HUES64 (cell line): ENCODE data around the gene CLIP1.

Source experiments
- H3K27ac ChIP-seq: 2 replicates; pipeline ENCODE4 v1.7.0; 2013; ENCODE audit warnings: low read depth, low read length, inconsistent platforms
- H3K27me3 ChIP-seq: 2 replicates; pipeline ENCODE4 v1.6.1; 2013; ENCODE audit warnings: mild to moderate bottlenecking, low read length; ENCODE audit not compliant: insufficient read depth
- H3K36me3 ChIP-seq: 2 replicates; pipeline ENCODE4 v1.6.1; 2013; ENCODE audit warnings: mild to moderate bottlenecking, low read length; ENCODE audit not compliant: insufficient read depth
- H3K4me1 ChIP-seq: 2 replicates; pipeline ENCODE4 v1.6.1; 2013; ENCODE audit warnings: mild to moderate bottlenecking, low read length, moderate library complexity; ENCODE audit not compliant: insufficient read depth
- H3K4me3 ChIP-seq: 2 replicates; pipeline ENCODE4 v1.5.1; 2013; ENCODE audit warnings: mild to moderate bottlenecking, low read length, moderate library complexity
- H3K9ac ChIP-seq: 2 replicates; pipeline ENCODE4 v1.6.1; 2013; ENCODE audit warnings: mild to moderate bottlenecking, low read depth, low read length
- H3K9me3 ChIP-seq: 2 replicates; pipeline ENCODE4 v1.6.1; 2013; ENCODE audit warnings: low read depth, low read length; ENCODE audit not compliant: insufficient read depth
- WGBS: fragments of 150-250, 120-280 bp; methylation state at CpG from one replicate; pipeline ENCODE4 v1.1.7; 2013; ENCODE audit warnings: missing lambda C conversion rate; 5-methylcytosine and 5-hydroxymethylcytosine counted together

Gene CLIP1

DNA sequence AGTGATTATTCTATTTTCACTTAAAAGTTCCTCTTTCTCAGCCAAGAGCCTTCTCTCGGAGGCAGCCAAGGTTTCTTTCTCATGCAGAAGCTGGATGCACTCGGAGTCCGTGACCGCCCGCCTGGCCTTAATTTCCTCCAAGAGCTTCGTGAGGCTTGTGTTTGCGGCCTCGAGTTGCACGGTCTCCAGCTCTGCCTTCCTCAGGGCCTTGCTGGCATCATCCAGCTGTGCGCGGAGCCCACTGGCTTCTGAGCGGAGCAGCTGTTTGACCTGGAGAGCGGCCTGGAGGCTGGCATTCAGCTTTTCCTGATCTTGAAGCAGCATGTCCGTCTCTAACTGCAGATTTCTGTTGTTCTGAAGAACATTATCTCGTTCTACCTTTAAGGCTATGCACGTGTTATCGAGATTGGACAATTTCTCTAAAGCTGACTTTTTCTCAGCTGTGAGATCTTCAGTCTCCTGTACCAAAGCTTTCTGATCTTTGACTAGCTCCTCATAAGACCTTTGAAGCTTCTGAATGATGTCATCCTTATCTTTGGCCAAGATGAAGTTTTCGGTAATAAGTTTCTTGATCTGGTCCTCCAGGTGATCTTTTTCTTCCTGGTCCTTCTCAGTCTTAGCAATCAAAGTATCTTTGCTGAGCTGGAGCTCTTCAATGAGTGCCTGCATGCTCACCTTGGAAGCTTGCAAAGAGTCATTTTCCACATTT lies 99.0 kb downstream of the CLIP1 start:
- no peaks in the 10 kb centered on the region for H3K27me3 ChIP-seq
- WGBS: 94% methylated on average over 18 of the region's 18 CpGs

DNA sequence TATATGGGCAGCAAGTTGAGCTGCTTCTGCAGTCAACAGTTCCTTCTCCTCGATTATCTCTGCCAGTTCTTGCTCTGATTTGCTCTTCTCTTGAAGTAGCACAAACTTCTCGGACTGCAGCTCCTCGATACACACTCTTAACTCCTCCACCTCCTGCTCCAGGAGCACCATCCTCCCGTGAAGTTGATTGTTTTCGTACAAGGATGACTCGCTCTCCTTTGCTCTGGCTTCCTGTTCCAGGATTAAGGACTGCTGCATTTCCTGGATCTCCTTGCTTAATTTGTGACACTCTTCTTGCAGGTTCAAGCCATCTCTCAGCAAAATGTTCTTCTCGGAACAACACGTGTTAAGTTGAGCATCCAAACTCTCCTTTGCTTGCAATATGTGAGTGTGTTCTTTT lies 100.0 kb downstream of the CLIP1 start:
- no peak overlapping the region for H3K4me3 ChIP-seq
- no peaks in the 10 kb centered on the region for H3K27me3 ChIP-seq
- H3K9ac ChIP-seq: no peak overlapping the region
- 92% methylated on average over 8 of the region's 8 CpGs for WGBS
- H3K9me3 ChIP-seq: no peaks in the 10 kb centered on the region
- H3K4me1 ChIP-seq: no peaks in the 10 kb centered on the region
- no peak overlapping the region for H3K27ac ChIP-seq
- peaks cover 50% of the 10 kb centered on the region; the same call in 1 of the 2 replicates for H3K36me3 ChIP-seq

More for the DNA sequence above, 99.0 kb downstream of the CLIP1 start:
- H3K9me3 ChIP-seq: no peaks in the 10 kb centered on the region
- H3K4me1 ChIP-seq: no peaks in the 10 kb centered on the region
- no peak overlapping the region for H3K9ac ChIP-seq
- H3K36me3 ChIP-seq: peaks cover 52% of the 10 kb centered on the region
- H3K27ac ChIP-seq: no peak overlapping the region
- no peak overlapping the region for H3K4me3 ChIP-seq

DNA sequence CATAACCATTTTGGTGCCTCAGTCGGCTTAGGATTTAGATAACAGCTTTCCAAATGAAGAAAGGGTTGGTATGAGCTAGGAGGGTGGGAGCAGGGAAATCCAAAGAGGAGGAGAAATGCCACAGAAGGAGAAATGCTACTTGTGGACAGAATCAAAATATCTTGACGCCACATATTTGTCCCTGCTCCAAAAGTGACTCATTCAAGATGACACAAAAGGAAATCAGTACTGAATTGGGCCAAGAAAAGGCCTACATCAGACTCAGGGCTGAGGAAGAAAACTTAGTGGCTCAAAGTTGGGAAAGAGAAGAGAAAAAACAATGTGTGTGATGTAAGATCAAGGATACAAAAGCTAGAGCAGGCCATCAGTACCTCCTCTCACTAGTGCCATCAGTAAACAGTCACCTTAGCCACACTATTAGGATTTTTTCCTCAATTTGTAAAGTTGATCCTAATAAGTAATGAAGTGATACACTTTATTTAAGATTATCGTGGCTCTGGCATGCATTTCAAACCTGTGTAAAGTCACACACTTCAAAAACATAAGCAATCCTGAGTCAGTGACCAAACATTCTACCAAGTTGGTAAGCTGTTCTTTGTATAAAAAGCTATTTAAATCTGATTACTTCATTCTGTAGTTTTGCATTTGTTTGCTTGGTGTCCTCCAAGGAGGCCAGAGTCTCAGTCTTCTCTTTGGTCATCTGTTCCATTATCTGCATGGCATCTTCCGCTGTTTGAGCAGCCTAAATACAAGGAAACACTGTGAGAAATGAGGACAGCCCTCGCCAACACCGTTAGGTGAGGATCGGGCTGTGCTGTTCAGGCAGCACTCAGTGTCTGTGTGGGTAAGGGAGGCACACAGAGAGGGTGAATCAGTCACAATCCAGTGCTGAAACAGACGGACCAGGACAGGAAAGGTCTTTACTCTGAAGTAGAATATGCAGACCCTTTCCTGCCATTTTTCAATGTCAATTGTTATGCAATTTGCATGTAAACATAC lies 103.6 kb downstream of the CLIP1 start:
- H3K9me3 ChIP-seq: no peaks in the 10 kb centered on the region
- H3K27ac ChIP-seq: no peak overlapping the region
- no peaks in the 10 kb centered on the region for H3K27me3 ChIP-seq
- no peak overlapping the region for H3K4me3 ChIP-seq
- H3K9ac ChIP-seq: no peak overlapping the region
- WGBS: 90% methylated on average over 7 of the region's 8 CpGs
- no peaks in the 10 kb centered on the region for H3K4me1 ChIP-seq
- peaks cover 46% of the 10 kb centered on the region; the same call in 1 of the 2 replicates for H3K36me3 ChIP-seq

DNA sequence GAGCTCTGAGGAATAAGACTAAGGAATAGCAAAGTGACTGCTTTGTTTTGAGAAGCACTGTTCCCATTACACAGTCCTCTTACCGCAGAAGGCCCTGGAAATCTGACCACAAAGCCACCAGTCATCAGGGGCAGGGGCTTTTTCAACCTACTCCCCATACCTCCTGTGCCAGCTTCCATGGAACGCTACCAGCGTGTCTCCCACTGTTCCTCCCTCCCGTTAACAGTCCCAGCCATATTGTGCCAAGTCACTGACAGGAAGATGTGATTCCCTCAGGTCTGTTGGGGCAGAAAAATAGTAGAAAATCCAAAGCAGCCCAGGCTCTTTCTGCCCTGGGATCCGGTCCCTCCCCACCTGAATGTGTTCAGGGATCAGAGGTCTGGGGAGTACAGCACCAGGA lies 109.5 kb downstream of the CLIP1 start:
- Histone ChIP-seq H3K4me3 (no peak overlapping the region), H3K9me3 (no peaks in the 10 kb centered on the region), H3K36me3 (peaks cover 32% of the 10 kb centered on the region; the same call in 1 of the 2 replicates), H3K4me1 (no peaks in the 10 kb centered on the region), H3K27ac (no peak overlapping the region), H3K9ac (no peak overlapping the region), H3K27me3 (no peaks in the 10 kb centered on the region)
- 95% methylated on average over 5 of the region's 5 CpGs for WGBS

DNA sequence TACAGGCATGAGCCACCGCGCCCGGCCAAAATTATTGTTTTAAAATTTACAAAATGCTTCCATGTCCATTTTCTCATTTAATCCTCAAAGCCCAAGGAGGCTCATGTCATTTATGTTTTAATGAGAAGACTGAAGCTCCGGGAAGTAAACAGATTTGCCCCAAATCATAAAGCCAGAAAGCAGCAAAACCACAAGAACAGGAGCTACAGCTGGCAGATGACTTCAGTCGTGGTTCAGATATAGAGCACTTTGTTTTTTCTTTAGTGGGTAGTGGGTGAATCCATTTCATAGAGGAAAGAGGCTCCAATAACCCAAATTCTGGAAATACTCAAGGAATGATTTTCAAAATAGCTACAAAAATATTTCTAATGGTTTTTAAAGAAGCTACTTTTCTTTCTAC lies 110.8 kb downstream of the CLIP1 start:
- Histone ChIP-seq H3K9me3 (no peaks in the 10 kb centered on the region), H3K36me3 (peaks cover 26% of the 10 kb centered on the region; the same call in 1 of the 2 replicates), H3K4me3 (no peak overlapping the region), H3K27ac (no peak overlapping the region), H3K27me3 (no peaks in the 10 kb centered on the region), H3K9ac (no peak overlapping the region), H3K4me1 (no peaks in the 10 kb centered on the region)
- WGBS: 98% methylated on average over 5 of the region's 5 CpGs

DNA sequence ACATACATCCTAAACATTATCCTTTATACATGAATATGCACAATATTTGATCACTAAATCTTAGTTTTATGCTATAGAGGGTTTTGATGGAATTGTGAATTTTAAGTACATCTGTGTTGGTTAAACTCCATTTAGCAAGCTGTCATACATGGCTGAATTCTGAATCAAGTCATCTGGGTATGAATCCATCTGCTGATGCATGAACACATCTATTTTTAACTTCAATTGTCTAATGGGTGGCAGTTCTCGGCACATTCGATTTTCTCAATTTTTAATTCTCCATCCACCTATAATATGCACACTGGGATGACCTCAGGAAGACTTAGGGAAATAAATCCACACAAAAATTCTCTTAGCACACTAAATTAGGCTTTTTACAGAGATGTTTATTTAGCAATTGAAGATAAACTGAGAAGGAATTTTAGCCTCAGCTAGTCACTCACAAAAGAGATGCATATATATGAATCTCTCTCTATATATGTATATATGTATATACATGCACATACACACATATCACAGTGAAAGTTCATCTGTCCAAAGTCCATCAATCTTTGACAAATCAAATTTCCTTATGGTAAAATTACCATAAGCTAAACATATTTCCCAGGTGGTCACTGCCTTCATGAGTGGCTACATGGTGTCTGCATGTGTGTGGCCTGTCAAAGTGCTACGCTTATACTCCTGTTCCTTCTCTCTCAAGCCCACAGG lies 111.7 kb downstream of the CLIP1 start:
- H3K9ac ChIP-seq: no peak overlapping the region
- no peaks in the 10 kb centered on the region for H3K4me1 ChIP-seq
- H3K36me3 ChIP-seq: peaks cover 17% of the 10 kb centered on the region; the same call in 1 of the 2 replicates
- H3K9me3 ChIP-seq: no peaks in the 10 kb centered on the region
- H3K4me3 ChIP-seq: no peak overlapping the region
- no peaks in the 10 kb centered on the region for H3K27me3 ChIP-seq
- H3K27ac ChIP-seq: no peak overlapping the region
- 93% methylated on average over 3 of the region's 3 CpGs for WGBS

DNA sequence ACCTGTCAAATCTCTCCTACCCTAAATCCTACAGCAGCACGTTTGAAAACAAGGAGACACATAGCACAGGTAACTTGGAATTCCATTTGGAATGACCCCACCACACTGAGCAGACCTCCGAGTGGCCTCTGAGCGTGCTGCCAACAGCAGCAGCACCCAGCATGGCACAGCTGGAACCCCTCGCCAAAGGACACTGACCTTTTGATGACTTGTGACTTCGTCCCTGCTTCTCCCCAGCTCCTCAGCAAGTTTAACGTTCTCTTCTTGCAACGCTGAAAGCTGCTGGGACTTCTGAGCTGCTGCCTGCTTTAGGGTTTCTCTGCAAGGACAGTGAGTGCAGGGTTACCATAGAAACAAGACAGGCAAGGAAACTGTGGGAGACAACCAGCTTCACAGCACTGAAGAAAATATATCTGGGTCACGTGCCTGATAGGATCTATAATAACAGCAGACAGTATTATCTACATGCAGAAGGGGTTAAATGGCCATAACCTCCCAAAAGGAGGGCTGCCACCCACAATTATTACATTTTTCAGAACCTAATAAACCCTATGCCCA lies 112.8 kb downstream of the CLIP1 start:
- H3K9ac ChIP-seq: no peak overlapping the region
- no peaks in the 10 kb centered on the region for H3K9me3 ChIP-seq
- H3K4me1 ChIP-seq: no peaks in the 10 kb centered on the region
- no peaks in the 10 kb centered on the region for H3K27me3 ChIP-seq
- H3K4me3 ChIP-seq: no peak overlapping the region
- WGBS: 92% methylated on average over 8 of the region's 8 CpGs
- H3K36me3 ChIP-seq: peaks cover 14% of the 10 kb centered on the region; the same call in 1 of the 2 replicates
- H3K27ac ChIP-seq: no peak overlapping the region

DNA sequence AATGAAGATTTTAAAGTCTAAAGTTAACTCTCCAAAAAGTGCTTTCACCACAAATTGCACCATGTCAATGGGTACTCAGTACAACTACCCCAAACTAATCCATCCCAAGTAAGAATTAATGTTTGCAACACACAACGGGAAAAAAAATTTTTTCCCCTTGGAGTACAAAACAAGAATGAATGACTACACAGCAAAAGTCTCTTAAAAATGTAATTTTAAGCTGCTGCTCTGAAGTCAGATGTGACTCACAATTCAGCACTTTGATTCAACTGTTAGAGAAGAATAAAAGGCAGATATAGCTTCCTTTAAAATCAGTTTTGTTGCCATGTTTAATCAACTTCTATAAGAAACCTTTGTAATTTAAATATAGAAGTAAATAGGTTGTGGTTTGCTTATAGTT lies 113.7 kb downstream of the CLIP1 start:
- Histone ChIP-seq H3K36me3 (peaks cover 14% of the 10 kb centered on the region; the same call in 1 of the 2 replicates), H3K27ac (no peak overlapping the region), H3K27me3 (no peaks in the 10 kb centered on the region), H3K9me3 (no peaks in the 10 kb centered on the region), H3K4me3 (no peak overlapping the region), H3K9ac (no peak overlapping the region), H3K4me1 (no peaks in the 10 kb centered on the region)
- 83% methylated on average over 1 of the region's 1 CpG for WGBS

DNA sequence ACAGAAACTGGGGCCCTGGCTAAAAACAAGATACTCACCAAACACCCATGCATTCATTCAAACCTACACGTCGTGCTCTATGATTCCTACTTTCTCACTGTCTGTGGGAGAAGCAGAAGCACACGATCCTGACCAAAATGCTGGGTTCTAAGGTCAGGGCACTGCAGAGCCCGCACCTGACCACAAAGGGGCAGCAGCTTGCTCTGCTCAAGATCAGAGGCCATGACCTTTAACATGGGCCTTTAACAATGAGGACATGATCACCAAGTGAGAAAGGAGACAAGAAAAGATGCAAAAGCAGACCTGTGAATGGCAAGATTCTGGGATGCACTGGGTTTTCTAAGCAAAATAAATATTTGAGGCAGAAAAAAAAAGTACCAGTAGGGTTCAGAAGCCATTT lies 116.1 kb downstream of the CLIP1 start:
- no peak overlapping the region for H3K9ac ChIP-seq
- no peak overlapping the region for H3K4me3 ChIP-seq
- H3K27ac ChIP-seq: no peak overlapping the region
- WGBS: 79% methylated on average over 4 of the region's 4 CpGs
- H3K4me1 ChIP-seq: no peaks in the 10 kb centered on the region
- no peaks in the 10 kb centered on the region for H3K9me3 ChIP-seq
- H3K36me3 ChIP-seq: peaks cover 17% of the 10 kb centered on the region; the same call in 1 of the 2 replicates
- H3K27me3 ChIP-seq: no peaks in the 10 kb centered on the region

DNA sequence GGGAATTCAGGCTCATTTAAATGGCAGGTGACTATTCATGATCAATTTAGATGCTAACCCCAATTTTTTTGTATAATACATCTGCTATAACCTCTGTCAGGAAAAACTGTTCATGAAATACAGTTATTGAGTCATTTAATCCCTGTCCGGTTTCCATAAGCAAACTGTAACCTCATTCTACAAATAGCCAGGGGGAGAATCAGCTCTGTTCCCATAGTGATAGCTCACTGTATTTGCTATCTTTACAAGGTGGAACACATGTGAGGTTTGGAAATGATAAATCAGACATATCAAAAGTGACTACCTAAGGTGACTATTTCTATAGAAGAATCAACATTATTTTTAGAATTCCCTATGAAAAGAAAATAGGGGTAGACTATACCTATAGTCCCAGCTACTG lies 117.5 kb downstream of the CLIP1 start:
- Histone ChIP-seq H3K4me1 (no peaks in the 10 kb centered on the region), H3K9ac (no peak overlapping the region), H3K27ac (no peak overlapping the region), H3K4me3 (no peak overlapping the region), H3K36me3 (peaks cover 17% of the 10 kb centered on the region; the same call in 1 of the 2 replicates), H3K27me3 (no peaks in the 10 kb centered on the region), H3K9me3 (no peaks in the 10 kb centered on the region)
- WGBS: 87% methylated on average over 1 of the region's 1 CpG
